Neural cell (in vitro differentiated cells): ENCODE data around the gene SPOCK3.

ENCODE experiments used
- CTCF ChIP-seq: fragments of 450-650 bp; IDR thresholded peaks from 2 replicates; pipeline ENCODE4 v1.5.1; 2014; ENCODE audit warnings: antibody characterized with exemption, mild to moderate bottlenecking, moderate library complexity; ENCODE audit not compliant: poor library complexity, severe bottlenecking
- EP300 ChIP-seq: fragments of 450-650 bp; conservative IDR thresholded peaks from 2 replicates; pipeline ENCODE4 v1.6.1; 2014; ENCODE audit warnings: antibody characterized with exemption, mild to moderate bottlenecking, moderate library complexity; ENCODE audit not compliant: poor library complexity, severe bottlenecking

- TF ChIP-seq CTCF (no peak), EP300 (no peak)
Observed at GRCh38 chr4:167248271-167248670, 14.0 kb upstream of the SPOCK3 start.
